HFF-Myc (cell line): ENCODE data around the gene SPEG.
"Not testable (repeated sequence)": the region's sequence is repeated elsewhere in the genome, so short reads cannot be mapped to it uniquely, and the experiment has no call there.

Experiments used
- DNase-seq: peaks from one replicate; pipeline ENCODE4 v3.0.0-alpha.2; 2011; ENCODE audit warnings: low read depth; ENCODE audit errors: extremely low read depth
- H3K4me3 ChIP-seq: replicated peaks from 2 replicates; pipeline ENCODE4 v1.5.1; 2011; ENCODE audit warnings: low read depth, mild to moderate bottlenecking, control low read depth, low read length
- CTCF ChIP-seq: IDR thresholded peaks from 2 replicates; pipeline ENCODE4 v1.5.1; 2012; ENCODE audit warnings: mild to moderate bottlenecking, low read depth, low read length, control low read depth; ENCODE audit errors: missing control alignments

The SPEG gene

DNA sequence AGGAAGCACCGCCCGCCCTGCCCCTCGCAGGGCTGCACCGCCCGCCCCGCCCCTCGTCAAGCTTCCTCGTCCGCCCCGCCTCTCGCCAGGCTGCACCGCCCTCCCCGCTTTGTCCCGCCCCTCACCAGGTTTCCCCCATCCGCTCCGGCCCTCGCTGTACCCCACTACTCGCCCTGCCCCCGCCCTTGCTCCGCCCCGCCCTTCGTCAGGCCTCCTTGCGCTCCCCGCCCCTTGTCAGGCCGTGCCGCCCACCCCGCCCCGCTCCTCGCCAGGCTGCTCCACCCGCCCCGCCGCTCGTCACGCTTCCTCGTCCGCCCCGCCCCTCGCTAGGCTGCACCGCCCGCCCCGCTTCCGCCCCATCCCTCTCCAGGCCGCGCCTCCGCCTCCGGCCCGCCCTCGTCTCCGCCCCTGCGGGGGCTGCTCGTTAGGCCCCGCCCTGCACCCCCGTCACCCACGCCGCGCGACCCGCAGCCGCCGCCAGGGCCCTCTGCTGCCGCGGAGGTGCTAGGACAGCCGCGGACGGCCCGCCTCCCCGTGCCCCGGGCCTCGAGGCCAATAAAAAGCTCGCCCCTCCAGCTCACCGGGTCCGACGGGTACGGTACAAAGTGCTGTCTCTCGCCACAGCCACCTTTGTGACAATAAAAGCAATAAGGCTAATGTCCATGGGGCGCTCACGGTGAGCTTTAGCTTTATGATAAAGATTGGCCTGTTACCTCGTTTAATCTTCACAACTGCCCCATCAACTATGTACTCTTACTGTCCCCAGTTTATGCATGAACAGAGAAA, 46.3 kb upstream of the SPEG start:
- TF ChIP-seq CTCF = peak; percentile 42
- H3K4me3 ChIP-seq = peak overlapping the region; percentile 38
- DNase-seq = peak; percentile 70

DNA sequence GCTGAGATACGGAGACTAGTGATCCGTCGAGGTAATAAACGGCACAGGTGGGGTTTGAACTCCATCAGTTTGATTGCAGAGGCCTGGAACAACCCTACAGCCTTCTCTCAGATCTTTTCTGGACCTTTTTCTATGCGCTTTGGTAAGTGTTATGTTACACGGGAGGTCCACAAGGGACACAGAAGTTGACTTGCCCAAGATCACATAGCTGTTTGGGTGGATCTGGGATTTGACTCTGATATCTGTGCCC, 45.8 kb upstream of the SPEG start:
- no peak for DNase-seq
- TF ChIP-seq CTCF = no peak
- peak overlapping the region; percentile 38 for H3K4me3 ChIP-seq

GRCh38 chr2:219392754-219393153, 41.9 kb upstream of the SPEG start:
- DNase-seq = no peak
- H3K4me3 ChIP-seq = no peak overlapping the region
- TF ChIP-seq CTCF = no peak

DNA sequence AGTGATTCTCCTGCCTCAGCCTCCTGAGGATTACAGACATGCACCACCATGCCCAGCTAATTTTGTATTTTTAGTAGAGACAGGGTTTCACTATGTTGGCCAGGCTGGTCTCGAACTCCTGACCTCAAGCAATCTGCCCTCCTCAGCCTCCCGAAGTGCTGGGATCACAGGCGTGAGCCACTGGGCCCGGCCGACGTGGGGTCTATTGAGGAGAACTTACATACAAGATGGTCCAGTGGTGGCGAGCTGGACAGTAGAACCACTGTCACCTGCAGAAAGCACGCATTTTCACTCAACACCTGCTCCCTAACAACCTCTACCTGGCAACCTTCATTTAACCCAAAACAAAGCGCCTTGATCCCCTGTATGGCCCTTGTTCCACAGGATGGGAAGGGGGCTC, 39.6 kb upstream of the SPEG start:
- DNase-seq, H3K4me3 ChIP-seq: not testable (repeated sequence)

- no peak for TF ChIP-seq CTCF
- no peak overlapping the region for H3K4me3 ChIP-seq
- DNase-seq = no peak
These were observed 39.0 kb upstream of the SPEG start for GRCh38 chr2:219395609-219396008.

GRCh38 chr2:219396863-219397457, 37.7 kb upstream of the SPEG start:
- TF ChIP-seq CTCF = no peak
- no peak overlapping the region for H3K4me3 ChIP-seq
- DNase-seq = no peak

- no peak overlapping the region for H3K4me3 ChIP-seq
- TF ChIP-seq CTCF = no peak
- DNase-seq = no peak
These were observed 35.8 kb upstream of the SPEG start for GRCh38 chr2:219398721-219399363.
